T-helper 1 cell treated with Interleukin-12 subunit alpha and Interleukin-12 subunit beta and Interleukin-4 antibody, amounts not matched to agents 30 μg/mL and 1 μg/mL, for 36 hours (primary cell): ENCODE data around the gene ITGB1.
"Not testable (repeated sequence)": the region's sequence is repeated elsewhere in the genome, so short reads cannot be mapped to it uniquely, and the experiment has no call there.

Experiments used
- H3K27ac Mint-ChIP-seq: one replicate; pipeline ENCODE4 v1.8.0; 2021; ENCODE audit warnings: mild to moderate bottlenecking, mixed read lengths
- H3K27me3 Mint-ChIP-seq: one replicate; pipeline ENCODE4 v1.8.0; 2021; ENCODE audit warnings: low read depth, mixed read lengths
- H3K36me3 Mint-ChIP-seq: one replicate; pipeline ENCODE4 v1.8.0; 2021; ENCODE audit warnings: low read depth, mixed read lengths
- H3K4me1 Mint-ChIP-seq: one replicate; pipeline ENCODE4 v1.8.0; 2021; ENCODE audit warnings: low read depth, mixed read lengths
- H3K4me3 Mint-ChIP-seq: one replicate; pipeline ENCODE4 v1.8.0; 2021; ENCODE audit warnings: mild to moderate bottlenecking, moderate library complexity, mixed read lengths
- H3K9me3 Mint-ChIP-seq: one replicate; pipeline ENCODE4 v1.8.0; 2021; ENCODE audit warnings: mixed read lengths

The ITGB1 gene

GRCh38 chr10:32911285-32912016, 46.6 kb downstream of the ITGB1 start:
- Mint-ChIP-seq H3K36me3 (peaks cover 34% of the 10 kb centered on the region), H3K4me3 (no peak overlapping the region), H3K27me3 (no peaks in the 10 kb centered on the region), H3K4me1 (no peaks in the 10 kb centered on the region), H3K27ac (no peak overlapping the region), H3K9me3 (no peaks in the 10 kb centered on the region)

- not testable (repeated sequence) for H3K4me1 Mint-ChIP-seq, H3K4me3 Mint-ChIP-seq, H3K9me3 Mint-ChIP-seq, H3K27ac Mint-ChIP-seq, H3K27me3 Mint-ChIP-seq
- H3K36me3 Mint-ChIP-seq, result peaks cover 22% of the 10 kb centered on the region
These were observed 48.1 kb downstream of the ITGB1 start for GRCh38 chr10:32909970-32910369.

- no peak overlapping the region for H3K27ac Mint-ChIP-seq
- H3K9me3 Mint-ChIP-seq, result no peaks in the 10 kb centered on the region
- H3K36me3 Mint-ChIP-seq, result peaks cover 16% of the 10 kb centered on the region
- H3K4me3 Mint-ChIP-seq, result no peak overlapping the region
- no peaks in the 10 kb centered on the region for H3K27me3 Mint-ChIP-seq
- H3K4me1 Mint-ChIP-seq, result no peaks in the 10 kb centered on the region
These were observed 48.6 kb downstream of the ITGB1 start for GRCh38 chr10:32909456-32909855.

- no peak overlapping the region for H3K4me3 Mint-ChIP-seq
- H3K27me3 Mint-ChIP-seq, result no peaks in the 10 kb centered on the region
- no peaks in the 10 kb centered on the region for H3K9me3 Mint-ChIP-seq
- no peaks in the 10 kb centered on the region for H3K4me1 Mint-ChIP-seq
- peaks cover 4% of the 10 kb centered on the region for H3K36me3 Mint-ChIP-seq
- H3K27ac Mint-ChIP-seq, result no peak overlapping the region
These were observed 51.4 kb downstream of the ITGB1 start for GRCh38 chr10:32906595-32906994.

- no peak overlapping the region for H3K27ac Mint-ChIP-seq
- H3K4me3 Mint-ChIP-seq, result no peak overlapping the region
- no peaks in the 10 kb centered on the region for H3K27me3 Mint-ChIP-seq
- H3K4me1 Mint-ChIP-seq, result no peaks in the 10 kb centered on the region
- H3K36me3 Mint-ChIP-seq, result no peaks in the 10 kb centered on the region
- H3K9me3 Mint-ChIP-seq, result no peaks in the 10 kb centered on the region
These were observed 52.6 kb downstream of the ITGB1 start for GRCh38 chr10:32905466-32905865.

- Mint-ChIP-seq H3K36me3 (peaks cover 4% of the 10 kb centered on the region), H3K9me3 (no peaks in the 10 kb centered on the region), H3K27ac (no peak overlapping the region), H3K27me3 (no peaks in the 10 kb centered on the region), H3K4me1 (no peaks in the 10 kb centered on the region), H3K4me3 (no peak overlapping the region)
These were observed 56.2 kb downstream of the ITGB1 start for GRCh38 chr10:32901815-32902214.

GRCh38 chr10:32895200-32895968, 62.6 kb downstream of the ITGB1 start:
- not testable (repeated sequence) for H3K4me3 Mint-ChIP-seq, H3K4me1 Mint-ChIP-seq, H3K9me3 Mint-ChIP-seq, H3K27ac Mint-ChIP-seq, H3K27me3 Mint-ChIP-seq, H3K36me3 Mint-ChIP-seq

GRCh38 chr10:32893916-32894664, 63.9 kb downstream of the ITGB1 start:
- Mint-ChIP-seq H3K27ac (no peak overlapping the region), H3K4me1 (peaks cover 2% of the 10 kb centered on the region), H3K36me3 (peaks cover 9% of the 10 kb centered on the region), H3K27me3 (no peaks in the 10 kb centered on the region), H3K9me3 (no peaks in the 10 kb centered on the region), H3K4me3 (no peak overlapping the region)

- Mint-ChIP-seq H3K27me3 (no peaks in the 10 kb centered on the region), H3K4me3 (no peak overlapping the region), H3K4me1 (peaks cover 2% of the 10 kb centered on the region), H3K9me3 (no peaks in the 10 kb centered on the region), H3K27ac (no peak overlapping the region), H3K36me3 (peaks cover 9% of the 10 kb centered on the region)
These were observed 64.6 kb downstream of the ITGB1 start for GRCh38 chr10:32893434-32893833.

GRCh38 chr10:32891261-32891660, 66.8 kb downstream of the ITGB1 start:
- Mint-ChIP-seq H3K36me3 (no peaks in the 10 kb centered on the region), H3K4me1 (peaks cover 2% of the 10 kb centered on the region), H3K27ac (no peak overlapping the region), H3K4me3 (no peak overlapping the region), H3K27me3 (no peaks in the 10 kb centered on the region), H3K9me3 (no peaks in the 10 kb centered on the region)

GRCh38 chr10:32890444-32890843, 67.6 kb downstream of the ITGB1 start:
- Mint-ChIP-seq H3K9me3 (no peaks in the 10 kb centered on the region), H3K36me3 (no peaks in the 10 kb centered on the region), H3K4me3 (no peak overlapping the region), H3K27ac (no peak overlapping the region), H3K4me1 (peaks cover 2% of the 10 kb centered on the region), H3K27me3 (no peaks in the 10 kb centered on the region)

GRCh38 chr10:32889631-32890212, 68.3 kb downstream of the ITGB1 start:
- no peaks in the 10 kb centered on the region for H3K36me3 Mint-ChIP-seq
- H3K27ac Mint-ChIP-seq, result no peak overlapping the region
- H3K27me3 Mint-ChIP-seq, result no peaks in the 10 kb centered on the region
- no peaks in the 10 kb centered on the region for H3K9me3 Mint-ChIP-seq
- H3K4me3 Mint-ChIP-seq, result no peak overlapping the region
- peaks cover 2% of the 10 kb centered on the region for H3K4me1 Mint-ChIP-seq

- Mint-ChIP-seq H3K27ac (no peak overlapping the region), H3K27me3 (no peaks in the 10 kb centered on the region), H3K4me3 (no peak overlapping the region), H3K36me3 (no peaks in the 10 kb centered on the region), H3K4me1 (peaks cover 2% of the 10 kb centered on the region), H3K9me3 (no peaks in the 10 kb centered on the region)
These were observed 69.7 kb downstream of the ITGB1 start for GRCh38 chr10:32888161-32888927.

GRCh38 chr10:32887481-32887880, 70.5 kb downstream of the ITGB1 start:
- no peaks in the 10 kb centered on the region for H3K27me3 Mint-ChIP-seq
- H3K27ac Mint-ChIP-seq, result no peak overlapping the region
- no peaks in the 10 kb centered on the region for H3K36me3 Mint-ChIP-seq
- H3K9me3 Mint-ChIP-seq, result no peaks in the 10 kb centered on the region
- H3K4me1 Mint-ChIP-seq, result peaks cover 2% of the 10 kb centered on the region
- no peak overlapping the region for H3K4me3 Mint-ChIP-seq
